HG03045 (cell line): ENCODE measurements around the gene ASGR1.
"Not testable (repeated sequence)": the region's sequence is repeated elsewhere in the genome, so short reads cannot be mapped to it uniquely, and the experiment has no call there.

ENCODE experiments used
- ATAC-seq: cut with Tn5 transposase; IDR thresholded peaks from one replicate; pipeline ENCODE4 v1.9.1; 2021; ENCODE audit warnings: mild to moderate bottlenecking, moderate library complexity; ENCODE audit not compliant: unreplicated experiment

Gene ASGR1

GRCh38 chr17:7126386-7126785, 52.8 kb downstream of the ASGR1 start:
- not testable (repeated sequence) for ATAC-seq

GRCh38 chr17:7124923-7125322, 54.2 kb downstream of the ASGR1 start:
- no peak for ATAC-seq

- ATAC-seq, result no peak
Measured at GRCh38 chr17:7123844-7124243, 55.3 kb downstream of the ASGR1 start.
